Measurements from ENCODE around the gene LGALS16. TPM values are rescaled to one million over a fixed set of nuclear protein-coding genes. Genes with fewer than 3 reads are reported as not detected.
"Not testable (repeated sequence)": the region's sequence is repeated elsewhere in the genome, so short reads cannot be mapped to it uniquely, and the experiment has no call there.

Gene LGALS16
- total and polyA plus RNA-seq, 8 donors, result not detected

DNA sequence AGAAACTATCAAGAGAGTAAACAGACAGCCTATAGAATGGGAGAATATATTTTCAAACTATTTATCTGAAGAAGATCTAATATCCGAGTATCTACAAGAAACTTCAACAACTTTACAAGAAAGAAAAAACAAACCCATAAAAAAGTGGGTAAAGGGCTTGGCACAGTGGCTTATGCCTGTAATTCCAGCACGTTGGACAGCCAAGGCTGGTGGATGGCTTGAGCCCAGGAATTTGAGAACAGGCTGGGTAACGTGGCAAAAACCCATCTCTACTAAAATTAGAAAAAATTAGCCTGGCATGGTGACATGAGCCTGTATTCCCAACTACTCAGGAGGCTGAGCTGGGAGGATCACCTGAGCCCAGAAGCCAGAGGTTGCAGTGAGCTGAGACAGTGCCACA lies 7.8 kb upstream of the LGALS16 start:
- no peaks in the 10 kb centered on the region for H3K4me1 ChIP-seq
- no peaks in the 10 kb centered on the region for H3K9me3 ChIP-seq
- H3K27me3 ChIP-seq, result peaks cover 0 to 26% (median 0%) of the 10 kb centered on the region in 3 donors
- no peaks in the 10 kb centered on the region for H3K36me3 ChIP-seq
- DNase-seq, result no peak
- H3K27ac ChIP-seq, result no peak overlapping the region
- no peak for TF ChIP-seq POLR2A (IDR thresholded peaks at IDR 0.05)
- TF ChIP-seq POLR2AphosphoS5 (IDR thresholded peaks at IDR 0.05), result no peak
- TF ChIP-seq, protein P1, sequence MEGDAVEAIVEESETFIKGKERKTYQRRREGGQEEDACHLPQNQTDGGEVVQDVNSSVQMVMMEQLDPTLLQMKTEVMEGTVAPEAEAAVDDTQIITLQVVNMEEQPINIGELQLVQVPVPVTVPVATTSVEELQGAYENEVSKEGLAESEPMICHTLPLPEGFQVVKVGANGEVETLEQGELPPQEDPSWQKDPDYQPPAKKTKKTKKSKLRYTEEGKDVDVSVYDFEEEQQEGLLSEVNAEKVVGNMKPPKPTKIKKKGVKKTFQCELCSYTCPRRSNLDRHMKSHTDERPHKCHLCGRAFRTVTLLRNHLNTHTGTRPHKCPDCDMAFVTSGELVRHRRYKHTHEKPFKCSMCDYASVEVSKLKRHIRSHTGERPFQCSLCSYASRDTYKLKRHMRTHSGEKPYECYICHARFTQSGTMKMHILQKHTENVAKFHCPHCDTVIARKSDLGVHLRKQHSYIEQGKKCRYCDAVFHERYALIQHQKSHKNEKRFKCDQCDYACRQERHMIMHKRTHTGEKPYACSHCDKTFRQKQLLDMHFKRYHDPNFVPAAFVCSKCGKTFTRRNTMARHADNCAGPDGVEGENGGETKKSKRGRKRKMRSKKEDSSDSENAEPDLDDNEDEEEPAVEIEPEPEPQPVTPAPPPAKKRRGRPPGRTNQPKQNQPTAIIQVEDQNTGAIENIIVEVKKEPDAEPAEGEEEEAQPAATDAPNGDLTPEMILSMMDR (IDR thresholded peaks at IDR 0.05), result no peak
- no peak for TF ChIP-seq EP300 (IDR thresholded peaks at IDR 0.05)
- WGBS, 5 donors, result 38 to 52% (median 44%) methylated on average over 3 of the region's 3 CpGs
- intact Hi-C loops (cut with DNase I; ENCODE audit: low total_unique reads), result no loop called here
- no peak overlapping the region for H3K4me3 ChIP-seq

DNA sequence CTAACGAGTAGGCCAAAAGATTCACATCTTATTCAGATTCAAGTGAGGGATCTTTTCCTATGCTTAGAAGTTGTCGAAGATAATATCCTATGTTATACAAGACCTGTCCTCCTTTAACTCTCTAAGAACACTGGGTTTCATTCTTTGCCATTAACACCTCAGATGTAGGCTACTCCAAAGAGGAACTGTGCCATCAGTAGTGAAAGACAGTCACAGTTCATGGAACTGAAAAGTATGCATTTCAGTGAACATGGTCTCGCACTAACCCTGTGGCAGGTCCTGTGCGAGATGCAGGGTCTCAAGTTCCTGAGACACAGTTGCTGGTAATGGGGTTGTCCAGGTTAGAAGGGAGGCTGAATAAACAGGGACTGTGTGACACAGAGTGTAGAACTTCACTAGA lies 4.1 kb downstream of the LGALS16 start:
- intact Hi-C loops (cut with DNase I; ENCODE audit: low total_unique reads), result no loop called here
- WGBS, 5 donors, result 69 to 81% (median 74%) methylated on average over 4 of the region's 4 CpGs
- TF ChIP-seq POLR2AphosphoS5 (IDR thresholded peaks at IDR 0.05) (no peak), POLR2A (IDR thresholded peaks at IDR 0.05) (no peak), EP300 (IDR thresholded peaks at IDR 0.05) (no peak)
- TF ChIP-seq, protein P1 (IDR thresholded peaks at IDR 0.05), result no peak

DNA sequence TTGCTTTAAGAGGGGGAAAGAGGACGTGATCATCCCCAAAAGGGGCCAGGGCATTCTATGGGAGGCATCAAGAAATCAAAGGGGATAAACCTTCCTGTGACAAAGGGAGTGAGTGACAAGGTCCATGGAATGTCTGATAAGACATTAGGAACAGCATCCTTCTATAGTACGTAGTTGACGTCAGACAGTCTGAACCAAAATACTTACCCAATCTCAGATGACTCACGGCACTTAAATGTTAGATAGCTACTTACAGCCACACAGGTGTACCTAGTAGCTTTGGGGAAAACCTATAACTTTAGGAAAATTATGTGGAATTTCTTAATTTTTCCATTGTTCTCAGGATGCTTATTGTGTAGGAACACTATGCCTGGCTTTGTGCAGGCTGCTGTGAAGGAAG lies 4.9 kb downstream of the LGALS16 start:
- no peak overlapping the region for H3K4me3 ChIP-seq
- H3K27ac ChIP-seq, result no peak overlapping the region
- no peak for TF ChIP-seq POLR2A (IDR thresholded peaks at IDR 0.05)
- TF ChIP-seq, protein P1 (IDR thresholded peaks at IDR 0.05), result no peak
- no peak for TF ChIP-seq EP300 (IDR thresholded peaks at IDR 0.05)
- no peak for TF ChIP-seq POLR2AphosphoS5 (IDR thresholded peaks at IDR 0.05)
- 65 to 91% (median 75%) methylated on average over 4 of the region's 4 CpGs for WGBS, 5 donors
- no peaks in the 10 kb centered on the region for H3K4me1 ChIP-seq
- H3K36me3 ChIP-seq, result no peaks in the 10 kb centered on the region
- H3K9me3 ChIP-seq, result no peaks in the 10 kb centered on the region
- peaks cover 0 to 9% (median 0%) of the 10 kb centered on the region in 3 donors for H3K27me3 ChIP-seq
- intact Hi-C loops (cut with DNase I; ENCODE audit: low total_unique reads), result no loop called here
- DNase-seq, result no peak

More for the DNA sequence above, 4.1 kb downstream of the LGALS16 start:
- H3K27me3 ChIP-seq, result peaks cover 0 to 8% (median 0%) of the 10 kb centered on the region in 3 donors
- DNase-seq, result no peak
- H3K27ac ChIP-seq, result no peak overlapping the region
- H3K9me3 ChIP-seq, result no peaks in the 10 kb centered on the region
- no peaks in the 10 kb centered on the region for H3K4me1 ChIP-seq
- H3K4me3 ChIP-seq, result no peak overlapping the region
- H3K36me3 ChIP-seq, result no peaks in the 10 kb centered on the region

DNA sequence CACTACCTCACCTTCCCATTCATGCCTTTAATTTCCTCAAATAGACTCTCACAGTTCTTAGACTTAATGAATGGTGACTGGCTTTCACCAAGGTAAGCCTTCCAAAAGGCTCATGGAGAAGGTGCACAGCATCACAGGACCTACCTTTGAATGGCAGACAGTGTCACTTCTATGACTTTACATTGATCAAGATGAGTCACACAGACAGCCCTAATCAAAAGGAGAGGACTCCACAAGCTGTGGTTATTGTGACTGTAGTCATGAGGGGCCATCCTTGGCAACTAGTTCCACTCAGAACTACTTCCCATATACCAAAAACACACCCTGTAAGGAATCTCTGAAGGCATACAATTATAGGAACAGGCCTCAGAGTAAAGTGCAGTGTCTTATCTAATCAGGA lies 5.9 kb downstream of the LGALS16 start:
- DNase-seq, result no peak
- peaks cover 0 to 15% (median 0%) of the 10 kb centered on the region in 3 donors for H3K27me3 ChIP-seq
- no peak overlapping the region for H3K27ac ChIP-seq
- intact Hi-C loops (cut with DNase I; ENCODE audit: low total_unique reads), result no loop called here
- H3K4me3 ChIP-seq, result no peak overlapping the region
- H3K36me3 ChIP-seq, result no peaks in the 10 kb centered on the region
- TF ChIP-seq POLR2A (IDR thresholded peaks at IDR 0.05) (no peak), POLR2AphosphoS5 (IDR thresholded peaks at IDR 0.05) (no peak), EP300 (IDR thresholded peaks at IDR 0.05) (no peak)
- TF ChIP-seq, protein P1 (IDR thresholded peaks at IDR 0.05), result no peak
- H3K4me1 ChIP-seq, result no peaks in the 10 kb centered on the region
- H3K9me3 ChIP-seq, result no peaks in the 10 kb centered on the region

DNA sequence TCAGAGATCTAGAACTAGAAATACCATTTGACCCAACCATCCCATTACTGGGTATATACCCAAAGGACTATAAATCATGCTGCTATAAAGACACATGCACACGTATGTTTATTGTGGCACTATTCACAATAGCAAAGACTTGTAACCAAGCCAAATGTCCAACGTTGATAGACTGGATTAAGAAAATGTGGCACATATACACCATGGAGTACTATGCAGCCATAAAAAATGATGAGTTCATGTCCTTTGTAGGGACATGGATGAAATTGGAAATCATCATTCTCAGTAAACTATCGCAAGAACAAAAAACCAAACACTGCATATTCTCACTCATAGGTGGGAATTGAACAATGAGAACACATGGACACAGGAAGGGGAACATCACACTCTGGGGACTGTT lies 14.1 kb downstream of the LGALS16 start:
- H3K27me3 ChIP-seq, result peaks cover 0 to 22% (median 0%) of the 10 kb centered on the region in 3 donors
- WGBS, 5 donors, result 48 to 90% (median 82%) methylated on average over 2 of the region's 3 CpGs
- not testable (repeated sequence) for DNase-seq, H3K36me3 ChIP-seq, H3K9me3 ChIP-seq, H3K4me3 ChIP-seq, H3K27ac ChIP-seq, H3K4me1 ChIP-seq
- intact Hi-C loops (cut with DNase I; ENCODE audit: low total_unique reads), result loop anchor here (5.0 kb wide), 1 partner anchor 113 kb away; no protein-coding TSS in a partner anchor
